Frontal cortex (tissue), 4 donors: Measurements from ENCODE around the gene MLH3. TPM values are rescaled to one million over a fixed set of nuclear protein-coding genes. Genes with fewer than 3 reads are reported as not detected.
A peak's percentile ranks its signal among the peaks of the same experiment; 100 is the strongest.

Experiments
- DNase-seq, 2 donors: peaks; one replicate each; pipeline ENCODE4 v3.0.0; 2012; ENCODE audit warnings: low spot score in 2 of 2
- FAIRE-seq: peaks from 2 replicates; lab custom pipeline; 2012; peaks lifted over from hg19 to GRCh38; lab: Jason Lieb, UNC
- total RNA-seq: library from RNA; depleted of rRNA; stranded (reverse); fragments of >200 nt; gene quantifications from one replicate; pipeline ENCODE4 v1.2.3, GENCODE V29; 2014
- donor health status: control.
- donor health status: control.
- donor health status: control.

MLH3 gene
- total RNA-seq, 1 donor from 2014 or later = 79.1 TPM

DNA sequence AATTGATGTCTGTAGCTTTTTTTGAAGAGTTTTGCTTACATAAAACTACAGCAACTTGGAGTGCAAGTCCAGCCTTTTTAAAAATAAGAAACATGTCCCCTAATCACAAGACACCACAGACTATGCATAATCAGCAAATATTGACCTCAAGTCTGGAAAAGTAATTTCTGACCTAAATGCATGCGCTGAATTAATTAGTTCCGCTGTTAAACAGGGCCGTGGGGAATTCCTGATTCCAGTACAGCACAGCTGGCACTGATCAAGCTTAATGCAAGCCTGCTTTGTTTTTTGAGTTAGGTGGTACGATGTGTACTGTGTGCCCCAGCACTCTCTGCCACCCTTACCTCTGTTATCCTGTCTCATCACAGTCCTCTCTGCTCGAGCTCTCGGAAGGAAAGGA lies 9.2 kb downstream of the MLH3 start:
- FAIRE-seq = no peak

DNA sequence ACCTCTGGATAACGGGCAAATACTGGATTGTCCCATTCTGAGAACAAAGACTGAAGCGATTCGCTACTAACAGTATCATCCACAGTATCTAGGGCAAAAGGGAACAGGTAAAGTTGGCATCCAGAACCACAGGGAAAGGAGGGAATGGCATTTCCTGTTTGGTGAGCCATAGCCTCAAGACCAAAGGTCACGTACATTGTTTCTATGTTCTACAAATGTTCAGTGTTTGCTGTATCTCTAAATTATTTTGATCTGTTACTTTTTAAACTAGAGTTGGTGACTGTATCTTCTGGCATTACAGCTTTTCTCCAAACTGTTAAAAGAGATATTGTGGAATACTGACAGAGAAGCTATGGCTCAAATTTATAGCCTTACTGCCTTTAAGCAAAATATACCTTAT lies 9.7 kb downstream of the MLH3 start:
- FAIRE-seq (no peak), DNase-seq (no peak)

More for the DNA sequence above, 9.2 kb downstream of the MLH3 start:
- no peak for DNase-seq

DNA sequence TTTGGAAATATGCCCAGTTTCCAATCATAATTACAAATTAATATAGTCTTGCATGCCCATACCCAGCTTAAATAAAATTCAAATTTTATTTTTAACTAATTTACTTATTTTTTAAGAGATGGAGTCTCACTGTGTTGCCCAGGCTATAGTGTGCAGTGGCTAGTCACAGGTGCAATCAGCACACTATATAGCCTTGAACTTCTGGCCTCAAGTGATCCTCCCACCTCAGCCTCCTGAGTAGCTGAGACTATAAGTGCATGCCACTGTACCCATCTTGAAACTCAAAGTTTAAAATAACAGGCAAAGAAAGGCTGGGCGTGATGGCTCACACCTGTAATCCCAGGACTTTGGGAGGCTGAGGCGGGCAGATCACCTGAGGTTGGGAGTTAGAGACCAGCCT lies 10.3 kb downstream of the MLH3 start:
- no peak for DNase-seq
- FAIRE-seq = no peak

DNA sequence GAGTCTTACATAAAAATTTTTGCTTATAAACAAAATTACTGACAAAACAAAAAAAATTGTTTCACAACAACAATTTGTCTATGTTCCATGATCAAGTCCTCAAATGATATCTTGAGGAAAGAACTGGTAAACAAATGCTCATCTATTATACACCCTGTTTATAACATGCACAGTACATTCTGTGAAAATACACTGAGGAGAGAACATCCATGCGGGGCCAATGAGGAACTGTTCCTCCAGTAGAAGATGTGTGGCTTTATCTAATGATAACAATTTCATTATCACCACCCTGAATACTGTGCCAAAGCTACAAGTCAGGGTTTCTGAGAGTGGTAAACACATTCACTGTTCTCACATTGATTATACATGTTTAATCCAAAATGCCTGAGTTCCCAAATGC lies 10.8 kb downstream of the MLH3 start:
- FAIRE-seq (no peak), DNase-seq (no peak)

DNA sequence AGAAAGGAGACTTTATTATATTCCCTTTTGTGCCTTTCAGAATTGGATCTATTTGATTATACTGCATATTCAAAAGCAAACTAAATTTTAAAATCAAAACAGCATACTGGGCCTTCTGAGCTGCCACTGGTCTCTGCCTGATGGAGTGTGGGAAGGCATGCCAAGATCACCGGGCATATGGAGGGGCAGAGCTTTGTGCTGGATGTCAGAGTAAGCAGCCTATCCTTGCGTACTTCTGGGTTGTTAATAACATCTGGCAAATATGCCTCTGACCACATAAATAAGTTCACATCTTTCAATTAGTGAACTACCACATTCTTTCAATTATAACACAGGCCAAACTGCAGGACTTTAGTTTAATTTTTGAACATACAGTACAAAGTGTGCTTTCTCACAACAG lies 18.3 kb downstream of the MLH3 start:
- DNase-seq (no peak), FAIRE-seq (no peak)

DNA sequence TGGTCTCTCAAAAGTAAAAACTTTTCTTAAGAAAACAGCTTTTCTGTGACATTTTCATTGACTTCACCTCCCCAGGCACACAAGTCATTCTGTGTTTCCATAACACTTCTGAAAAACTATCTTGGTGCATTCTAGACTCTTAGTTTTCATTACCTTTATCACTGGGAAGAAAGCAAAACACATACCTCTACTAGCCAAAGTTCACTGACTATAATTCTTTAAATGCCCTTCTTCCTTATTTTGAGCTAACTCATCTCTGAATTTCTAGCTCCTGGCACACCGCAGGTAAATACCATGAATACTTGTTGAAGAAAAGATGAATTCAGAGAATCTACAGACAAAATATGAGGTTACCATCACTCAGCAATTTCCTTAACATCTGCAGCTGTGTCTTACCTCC lies 21.1 kb downstream of the MLH3 start:
- FAIRE-seq = no peak
- no peak for DNase-seq

DNA sequence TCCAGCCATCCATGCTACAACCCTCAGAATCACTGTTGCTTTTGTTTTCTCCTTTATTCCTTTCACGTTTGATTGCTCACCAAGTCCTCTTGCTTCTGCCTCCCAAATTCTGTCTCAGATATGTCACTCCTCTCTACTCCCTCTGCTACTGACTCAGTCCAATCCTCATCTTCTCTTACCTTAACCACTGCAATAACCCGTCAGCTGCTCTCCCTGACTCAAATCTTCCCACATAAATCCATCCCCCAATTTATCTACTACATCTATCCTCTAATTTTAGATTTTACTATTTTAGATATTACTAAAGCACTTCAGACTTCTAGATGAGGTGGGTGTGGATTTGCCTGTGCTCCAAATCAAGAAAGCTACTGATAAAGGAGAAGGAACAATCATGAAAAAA lies 25.4 kb downstream of the MLH3 start:
- DNase-seq = no peak
- no peak for FAIRE-seq

DNA sequence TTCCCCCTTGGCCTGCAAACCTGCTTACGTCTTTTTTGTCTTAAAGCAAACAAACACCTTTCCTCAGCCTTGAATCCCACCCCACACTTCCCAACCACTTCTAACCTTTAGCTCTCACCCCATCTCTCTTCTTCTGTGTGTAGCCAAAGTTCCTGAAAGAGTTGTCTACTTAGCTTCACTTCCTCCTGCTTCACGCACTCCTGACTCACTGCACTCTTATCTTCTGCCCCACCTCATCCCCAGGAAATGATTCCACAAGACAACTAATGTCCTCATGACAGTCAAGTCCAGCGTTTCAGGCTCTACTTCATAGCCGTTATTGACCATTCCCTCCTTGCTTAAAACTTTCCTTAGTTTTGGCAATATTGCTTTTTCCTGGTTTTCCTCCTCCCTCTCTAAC lies 26.2 kb downstream of the MLH3 start:
- no peak for DNase-seq
- no peak for FAIRE-seq

DNA sequence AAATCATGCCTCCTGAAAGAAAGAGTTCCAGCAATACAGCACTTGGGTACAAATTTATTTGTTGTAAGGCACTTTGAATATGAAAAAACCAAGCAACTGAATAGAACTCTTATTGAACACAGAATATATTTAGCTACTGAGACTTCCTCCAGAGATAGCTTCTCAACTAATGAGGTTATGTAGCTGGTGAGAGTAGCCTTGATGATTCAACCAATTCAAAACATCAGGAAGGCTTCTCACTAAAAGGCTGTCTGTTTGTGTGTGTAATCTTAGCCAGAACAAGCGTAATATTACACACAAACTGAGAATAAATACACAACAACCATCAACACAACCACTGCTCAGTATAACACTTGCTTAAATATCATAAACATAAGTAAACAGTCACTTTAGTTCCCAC lies 28.2 kb downstream of the MLH3 start:
- FAIRE-seq = no peak
- no peak for DNase-seq

DNA sequence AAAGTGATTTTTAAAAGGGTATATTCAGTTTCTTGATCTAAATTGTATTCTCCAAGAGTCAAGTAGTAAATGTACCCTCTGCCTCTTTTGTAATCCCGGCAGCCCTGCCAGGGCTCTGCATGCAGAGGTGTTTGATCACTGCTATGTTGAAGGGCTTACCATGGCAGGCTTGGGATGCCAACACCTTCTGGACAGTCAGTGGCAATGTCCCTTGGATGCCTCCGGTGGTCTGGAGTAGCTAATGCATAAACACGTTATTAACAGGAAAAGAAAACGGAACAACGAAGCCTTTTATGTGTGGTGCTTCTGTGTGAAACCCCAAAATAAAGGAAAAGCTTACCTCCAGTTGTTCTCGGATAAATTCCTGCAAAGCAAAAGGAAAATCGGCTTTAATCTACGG lies 28.6 kb downstream of the MLH3 start:
- DNase-seq (no peak), FAIRE-seq (no peak)

DNA sequence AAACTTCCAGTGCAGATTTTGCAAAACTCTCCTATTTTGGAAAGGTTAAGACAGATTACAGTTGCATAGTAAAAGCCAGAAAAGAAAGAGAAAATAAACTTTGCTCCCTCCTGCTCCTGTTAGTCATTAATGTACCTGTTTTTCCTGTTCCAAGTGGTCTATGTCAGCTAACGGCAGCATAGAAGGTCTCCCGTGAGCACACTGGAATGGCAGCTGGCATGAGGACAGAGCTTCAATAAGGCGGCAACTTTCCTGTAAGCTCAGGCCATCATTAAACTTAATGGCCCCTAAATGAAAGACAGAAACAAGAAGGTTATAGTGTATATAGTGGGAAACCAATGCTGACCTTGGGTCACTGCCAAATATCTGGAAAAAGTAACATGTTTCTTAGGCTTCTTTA lies 32.6 kb downstream of the MLH3 start:
- no peak for FAIRE-seq
- no peak for DNase-seq

DNA sequence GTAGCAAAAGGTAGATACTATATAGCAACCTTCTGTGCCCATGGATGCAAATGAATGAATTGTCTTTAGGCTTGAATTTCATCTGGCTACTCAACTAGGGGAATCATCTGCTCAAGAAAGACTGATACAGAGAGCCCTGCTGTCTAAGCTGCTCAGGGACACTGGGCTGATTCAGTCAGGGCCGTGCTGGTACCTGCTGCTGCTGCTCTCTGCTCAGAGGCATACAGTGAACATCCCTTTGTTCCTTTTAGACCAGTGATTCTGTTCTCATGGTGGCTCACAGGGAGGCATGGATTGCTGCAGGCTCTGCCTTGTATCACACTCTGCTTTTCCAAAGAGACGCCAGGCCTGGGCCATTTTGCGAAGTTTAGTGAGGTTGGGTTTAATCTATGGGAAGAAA lies 34.5 kb downstream of the MLH3 start:
- DNase-seq = no peak
- FAIRE-seq = no peak

DNA sequence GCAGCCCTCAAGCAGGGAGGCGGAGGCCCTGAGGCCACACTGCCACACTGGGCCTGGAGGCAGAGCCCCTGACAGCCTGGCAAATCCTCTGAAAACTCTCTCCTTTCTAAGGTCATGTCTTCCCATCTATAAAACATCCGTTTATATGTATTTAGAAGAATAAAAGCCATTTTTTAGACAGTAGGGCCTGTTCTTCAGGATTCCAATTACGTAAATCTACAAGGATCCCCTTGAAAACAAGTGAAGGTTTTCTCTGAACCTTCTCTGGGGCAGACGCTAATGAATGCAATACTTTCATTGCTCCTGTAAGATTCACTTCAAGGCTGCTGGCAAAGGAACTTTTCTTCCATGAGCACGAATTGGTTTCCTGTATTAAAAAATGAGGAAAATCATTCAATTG lies 35.8 kb downstream of the MLH3 start:
- DNase-seq (no peak), FAIRE-seq (no peak)

DNA sequence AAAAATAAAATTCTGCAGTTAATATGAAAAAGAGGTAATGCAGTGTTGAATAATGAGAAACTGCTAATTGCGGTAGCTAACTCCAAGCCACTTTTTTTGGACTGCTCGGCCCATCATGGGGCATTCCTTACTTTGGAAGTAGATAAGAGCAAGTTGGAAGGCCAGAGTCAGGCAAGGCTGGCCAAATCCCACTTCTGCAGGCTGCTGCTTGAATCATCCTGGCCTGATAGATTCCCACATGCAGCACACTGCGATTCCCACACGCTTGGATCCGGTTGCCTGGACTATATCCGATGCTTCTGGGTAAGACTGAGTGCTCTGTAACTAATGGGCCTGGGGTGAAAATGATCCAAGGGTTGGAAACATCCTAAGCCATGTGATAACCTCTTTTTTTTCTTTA lies 38.0 kb downstream of the MLH3 start:
- DNase-seq (no peak), FAIRE-seq (no peak)

DNA sequence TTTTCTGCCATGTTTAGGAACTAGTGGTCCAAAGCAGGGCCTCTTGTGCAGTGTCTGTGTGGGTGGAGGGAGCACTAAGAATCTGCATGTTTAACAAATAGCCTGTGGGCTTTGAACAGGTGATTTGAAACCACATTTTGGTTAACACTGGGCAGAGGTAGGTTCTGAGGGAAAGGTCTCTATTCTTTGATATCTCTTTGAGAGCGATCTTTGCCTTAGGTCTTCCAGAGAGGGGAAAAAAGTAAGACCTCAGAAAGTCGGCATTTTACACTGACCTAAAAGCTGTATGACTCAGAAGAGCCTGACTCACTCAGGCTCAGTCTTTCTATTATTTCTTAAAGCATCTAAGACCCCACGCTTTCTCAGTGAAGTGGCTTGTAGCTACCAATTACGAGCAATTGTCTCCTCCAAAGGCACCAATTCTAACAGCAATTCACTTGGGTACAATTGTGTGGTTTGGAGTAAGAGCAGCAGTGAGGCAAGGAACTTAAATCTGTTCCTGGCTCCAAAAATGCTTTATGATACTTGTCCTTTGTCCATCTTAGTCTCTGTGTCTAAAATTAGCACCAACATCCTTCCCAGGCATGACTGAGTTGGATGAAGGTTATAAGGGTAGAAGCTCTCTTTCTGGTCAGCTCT lies 39.8 kb downstream of the MLH3 start:
- FAIRE-seq = no peak
- DNase-seq = no peak

DNA sequence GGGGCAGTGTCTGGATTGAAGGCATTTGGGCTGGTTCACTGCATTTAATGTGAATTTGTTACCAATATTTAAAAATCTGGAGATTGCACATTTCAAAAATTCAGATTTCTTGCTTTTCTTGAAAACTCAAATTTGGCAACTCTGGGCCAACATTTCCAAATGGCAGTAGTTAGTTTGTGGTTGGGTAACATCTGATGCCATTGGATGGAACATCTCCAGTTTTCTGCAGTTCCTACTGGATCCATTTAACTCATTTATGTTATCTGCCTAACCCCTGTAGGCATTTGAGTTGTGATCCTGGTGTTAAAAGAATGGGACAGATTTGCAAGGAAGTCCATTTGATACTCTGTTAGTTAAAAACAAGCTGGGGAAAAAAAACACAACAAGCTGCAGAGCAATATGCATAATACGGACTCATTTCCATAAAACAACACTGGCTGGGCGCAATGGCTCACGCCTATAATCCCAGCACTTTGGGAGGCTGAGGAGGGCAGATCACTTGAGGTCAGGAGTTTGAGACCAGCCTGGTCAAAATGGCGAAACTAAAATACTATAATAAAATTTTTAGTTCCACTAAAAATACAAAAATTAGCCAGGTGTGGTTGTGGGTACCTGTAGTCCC lies 40.7 kb downstream of the MLH3 start:
- DNase-seq = no peak
- no peak for FAIRE-seq

DNA sequence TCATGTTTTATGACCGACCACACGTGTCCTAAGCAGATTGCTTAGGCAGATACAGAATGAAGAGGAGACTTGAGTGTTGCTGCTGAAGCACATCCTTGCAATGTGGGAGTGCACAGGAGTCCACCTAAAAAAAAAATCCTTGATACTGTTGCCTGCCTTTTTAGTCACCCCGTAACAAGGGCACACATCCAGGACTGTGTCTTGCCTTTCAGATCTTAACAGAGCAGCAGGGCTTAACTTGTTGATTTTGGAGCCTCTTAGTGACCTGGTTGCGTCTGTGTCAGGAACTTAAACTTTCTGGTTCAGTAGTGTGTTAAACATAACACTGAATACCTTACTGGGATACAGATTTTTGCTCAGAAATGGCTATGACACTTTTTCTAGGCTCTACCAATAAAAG lies 42.1 kb downstream of the MLH3 start:
- DNase-seq = no peak
- no peak for FAIRE-seq

DNA sequence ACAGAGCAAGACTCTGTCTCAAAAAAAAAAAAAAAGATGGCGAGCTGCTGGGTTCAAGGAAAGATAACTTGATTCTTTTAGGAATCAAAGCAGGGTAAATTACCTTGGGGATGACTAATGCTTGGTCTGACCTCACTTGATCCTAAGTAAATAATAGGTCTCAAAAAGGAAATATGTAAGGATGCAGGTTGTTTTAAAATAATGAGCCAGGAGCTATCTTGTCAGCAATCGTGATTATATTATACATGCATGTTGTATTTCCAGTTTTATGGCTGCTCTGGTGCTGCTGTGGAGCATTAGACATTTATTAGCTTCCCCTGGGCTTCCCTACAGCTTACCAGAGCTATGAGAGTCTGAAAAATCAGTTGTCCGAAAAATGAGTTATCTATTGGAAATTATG lies 45.9 kb downstream of the MLH3 start:
- FAIRE-seq (no peak), DNase-seq (no peak)

DNA sequence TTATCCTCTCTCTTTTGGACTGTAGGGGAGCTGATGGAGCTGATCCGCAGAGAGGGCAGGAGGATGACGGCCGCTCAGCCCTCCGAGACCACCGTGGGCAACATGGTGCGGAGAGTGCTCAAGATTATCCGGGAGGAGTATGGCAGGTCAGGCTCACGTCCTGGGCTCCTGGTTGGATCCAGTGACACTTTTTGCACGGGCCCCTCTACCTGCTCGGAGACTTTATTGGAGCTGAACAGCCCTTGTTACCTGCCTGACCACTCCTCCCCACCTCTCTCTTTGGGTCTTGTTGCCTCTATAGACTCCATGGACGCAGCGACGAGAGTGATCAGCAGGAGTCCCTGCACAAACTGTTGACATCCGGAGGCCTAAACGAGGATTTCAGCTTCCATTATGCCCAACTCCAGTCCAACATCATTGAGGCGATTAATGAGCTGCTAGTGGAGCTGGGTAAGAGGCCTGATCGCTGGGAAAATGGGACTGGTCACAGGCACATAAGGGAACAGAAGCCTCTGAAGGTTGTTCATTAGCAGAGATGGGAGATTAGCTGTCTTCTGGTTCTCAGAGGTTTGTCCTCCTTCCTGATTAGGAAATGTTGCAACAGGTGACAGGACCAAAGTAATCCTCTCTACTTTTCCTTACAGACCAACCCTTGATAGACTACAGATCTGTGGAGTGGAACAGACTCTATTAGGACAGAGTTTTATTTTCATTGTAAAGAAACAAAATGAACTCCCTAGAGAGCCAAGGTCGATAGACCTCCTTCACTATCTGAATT lies 47.8 kb downstream of the MLH3 start:
- FAIRE-seq = no peak
- no peak for DNase-seq

DNA sequence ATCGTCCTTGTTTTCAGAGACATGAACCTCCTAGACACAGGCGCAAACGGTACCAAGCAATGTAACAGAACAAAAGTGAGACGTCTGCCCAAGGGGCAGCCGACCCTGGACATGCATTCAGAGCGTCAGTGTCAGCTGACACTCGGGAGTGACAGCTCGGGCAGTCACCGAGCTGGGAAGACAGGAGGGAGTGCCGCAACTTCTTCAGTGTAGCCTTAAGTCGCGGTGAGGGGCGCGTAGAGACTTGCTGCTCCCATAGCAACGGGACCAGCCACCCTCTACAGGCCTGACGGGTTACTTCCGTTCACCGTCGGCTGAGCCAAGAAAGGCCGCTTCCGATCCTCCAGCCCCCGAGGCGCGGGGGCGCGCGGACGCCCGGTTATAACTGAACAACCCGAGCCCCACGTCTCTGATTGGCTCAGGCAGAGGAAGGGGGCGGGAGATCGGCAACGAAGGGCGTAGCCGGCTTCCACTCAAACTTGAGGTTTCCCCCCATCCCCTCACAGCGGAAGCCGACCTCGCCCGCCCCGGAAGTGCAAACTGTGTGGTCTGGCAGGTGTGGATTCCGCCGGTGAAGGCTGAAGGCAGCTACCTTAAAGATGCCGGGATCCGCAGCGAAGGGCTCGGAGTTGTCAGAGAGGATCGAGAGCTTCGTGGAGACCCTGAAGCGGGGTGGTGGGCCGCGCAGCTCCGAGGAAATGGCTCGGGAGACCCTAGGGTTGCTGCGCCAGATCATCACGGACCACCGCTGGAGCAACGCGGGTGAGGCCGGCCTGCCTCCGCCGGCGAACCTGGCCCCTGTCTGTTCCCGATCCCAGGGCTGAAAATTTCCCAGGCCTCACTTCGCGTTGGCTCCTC lies 48.6 kb downstream of the MLH3 start, which contains the start of gene EIF2B2:
EIF2B2 (plus strand) TSS at position 530 of the 858 bp plus-strand sequence; CDS start at position 600, 70 bp downstream.
- DNase-seq = peak; percentile 83 to 95
- FAIRE-seq = no peak
